ENCODE data around the gene AKAP13. TPM values are rescaled to one million over a fixed set of nuclear protein-coding genes. Genes with fewer than 3 reads are reported as not detected.
A peak's percentile ranks its signal among the peaks of the same experiment; 100 is the strongest.
"Not testable (repeated sequence)": the region's sequence is repeated elsewhere in the genome, so short reads cannot be mapped to it uniquely, and the experiment has no call there.

AKAP13 gene
- total RNA-seq, 1 donor from 2014 or later, result 322 TPM

GRCh38 chr15:85532689-85533088 is 152.3 kb downstream of the AKAP13 start:
- peak; percentile 76 for ATAC-seq (ENCODE audit: poor library complexity)
- DNase-seq, result peak; percentile 60
- intact Hi-C loops (cut with DNase I), result no loop called here

GRCh38 chr15:85534031-85534430 is 153.6 kb downstream of the AKAP13 start:
- ATAC-seq (ENCODE audit: poor library complexity) (peak; percentile 40), DNase-seq (no peak)
- intact Hi-C loops (cut with DNase I), result no loop called here

GRCh38 chr15:85535533-85536330 is 155.3 kb downstream of the AKAP13 start:
- ATAC-seq (ENCODE audit: poor library complexity) (peak; percentile 18), DNase-seq (peak; percentile 62)
- intact Hi-C loops (cut with DNase I), result not testable (repeated sequence)

- DNase-seq, result no peak
- ATAC-seq (ENCODE audit: poor library complexity), result no peak
- intact Hi-C loops (cut with DNase I), result no loop called here
Observed at GRCh38 chr15:85536341-85536740, 155.9 kb downstream of the AKAP13 start.

GRCh38 chr15:85539491-85539890 is 159.1 kb downstream of the AKAP13 start:
- ATAC-seq (ENCODE audit: poor library complexity) (no peak), DNase-seq (no peak)
- intact Hi-C loops (cut with DNase I), result no loop called here

GRCh38 chr15:85540085-85540797 is 159.8 kb downstream of the AKAP13 start:
- no peak for DNase-seq
- intact Hi-C loops (cut with DNase I), result no loop called here
- no peak for ATAC-seq (ENCODE audit: poor library complexity)

- intact Hi-C loops (cut with DNase I), result no loop called here
Observed at GRCh38 chr15:85541744-85542143, 161.3 kb downstream of the AKAP13 start.

GRCh38 chr15:85542488-85542887 is 162.1 kb downstream of the AKAP13 start:
- intact Hi-C loops (cut with DNase I), result no loop called here
- ATAC-seq (ENCODE audit: poor library complexity) (no peak), DNase-seq (no peak)

More at GRCh38 chr15:85541744-85542143, 161.3 kb downstream of the AKAP13 start:
- DNase-seq (no peak), ATAC-seq (ENCODE audit: poor library complexity) (no peak)

GRCh38 chr15:85542895-85543331 is 162.5 kb downstream of the AKAP13 start:
- DNase-seq (no peak), ATAC-seq (ENCODE audit: poor library complexity) (no peak)
- intact Hi-C loops (cut with DNase I), result no loop called here

GRCh38 chr15:85543741-85544155 is 163.3 kb downstream of the AKAP13 start:
- DNase-seq, result peak; percentile 86
- intact Hi-C loops (cut with DNase I), result no loop called here
- ATAC-seq (ENCODE audit: poor library complexity), result peak; percentile 58

- ATAC-seq (ENCODE audit: poor library complexity) (peak; percentile 51), DNase-seq (no peak)
- intact Hi-C loops (cut with DNase I), result no loop called here
Observed at GRCh38 chr15:85545185-85545584, 164.8 kb downstream of the AKAP13 start.

- ATAC-seq (ENCODE audit: poor library complexity) (peak; percentile 65), DNase-seq (no peak)
- intact Hi-C loops (cut with DNase I), result no loop called here
Observed at GRCh38 chr15:85545752-85546151, 165.3 kb downstream of the AKAP13 start.

- ATAC-seq (ENCODE audit: poor library complexity), result no peak
- DNase-seq, result no peak
- intact Hi-C loops (cut with DNase I), result no loop called here
Observed at GRCh38 chr15:85547386-85547785, 167.0 kb downstream of the AKAP13 start.

GRCh38 chr15:85550283-85550682 is 169.9 kb downstream of the AKAP13 start:
- intact Hi-C loops (cut with DNase I), result no loop called here
- ATAC-seq (ENCODE audit: poor library complexity) (no peak), DNase-seq (no peak)

GRCh38 chr15:85551221-85551832 is 170.9 kb downstream of the AKAP13 start:
- DNase-seq (no peak), ATAC-seq (ENCODE audit: poor library complexity) (peak; percentile 10)
- intact Hi-C loops (cut with DNase I), result no loop called here

- intact Hi-C loops (cut with DNase I), result no loop called here
- DNase-seq, result no peak
- peak; percentile 10 for ATAC-seq (ENCODE audit: poor library complexity)
Observed at GRCh38 chr15:85554852-85555521, 174.6 kb downstream of the AKAP13 start.

GRCh38 chr15:85555875-85556617 is 175.6 kb downstream of the AKAP13 start:
- intact Hi-C loops (cut with DNase I), result no loop called here
- DNase-seq, result no peak
- ATAC-seq (ENCODE audit: poor library complexity), result peak; percentile 10

- DNase-seq (no peak), ATAC-seq (ENCODE audit: poor library complexity) (peak; percentile 39)
Observed at GRCh38 chr15:85556618-85556895, 176.2 kb downstream of the AKAP13 start.

GRCh38 chr15:85557385-85557784 is 177.0 kb downstream of the AKAP13 start:
- intact Hi-C loops (cut with DNase I), result no loop called here
- DNase-seq, result no peak
- ATAC-seq (ENCODE audit: poor library complexity), result no peak

More at GRCh38 chr15:85556618-85556895, 176.2 kb downstream of the AKAP13 start:
- intact Hi-C loops (cut with DNase I), result no loop called here
